Spleen (tissue), 11 donors: Measurements from ENCODE around the gene NFATC2. TPM values are rescaled to one million over a fixed set of nuclear protein-coding genes. Genes with fewer than 3 reads are reported as not detected.
A peak's percentile ranks its signal among the peaks of the same experiment; 100 is the strongest.

ENCODE experiments used
- DNase-seq: peaks from one replicate; pipeline ENCODE4 v3.0.0-alpha.2; 2020
- H3K27ac ChIP-seq, 8 donors: fragments of 200-600 bp; sonication (generic) in 7 of 8; 1 replicate in 4 of 8; 2 replicates in 4 of 8; pipeline versions ENCODE4 v1.5.0 to v1.8.0; 2016 to 2021; ENCODE audit warnings: inconsistent platforms in 4 of 8, mild to moderate bottlenecking in 4 of 8, moderate library complexity in 1 of 8
- H3K27me3 ChIP-seq, 7 donors: fragments of 200-600 bp; sonication (generic) in 6 of 7; replicated peaks in 1 of 7; 1 replicate in 4 of 7; 2 replicates in 3 of 7; pipeline versions ENCODE4 v1.5.0 to v1.8.0; 2016 to 2021; ENCODE audit warnings: inconsistent platforms in 3 of 7, mild to moderate bottlenecking in 1 of 7
- H3K36me3 ChIP-seq, 6 donors: fragments of 200-600 bp; sonication (generic) in 5 of 6; 1 replicate in 4 of 6; 2 replicates in 2 of 6; pipeline versions ENCODE4 v1.5.0 to v1.8.0; 2016 to 2021; ENCODE audit warnings: inconsistent platforms in 2 of 6
- H3K4me1 ChIP-seq, 6 donors: fragments of 200-600 bp; sonication (generic) in 5 of 6; 1 replicate in 3 of 6; 2 replicates in 3 of 6; pipeline versions ENCODE4 v1.5.0 to v1.8.0; 2016 to 2021; ENCODE audit warnings: inconsistent platforms in 3 of 6
- H3K4me3 ChIP-seq, 8 donors: fragments of 200-600 bp; sonication (generic) in 7 of 8; 1 replicate in 4 of 8; 2 replicates in 4 of 8; pipeline versions ENCODE4 v1.5.0 to v1.8.0; 2016 to 2021; ENCODE audit warnings: inconsistent platforms in 4 of 8, mild to moderate bottlenecking in 4 of 8, moderate library complexity in 2 of 8
- H3K9me3 ChIP-seq, 8 donors: fragments of 200-600 bp; sonication (generic) in 7 of 8; 1 replicate in 4 of 8; 2 replicates in 4 of 8; pipeline versions ENCODE4 v1.5.0 to v1.8.0; 2016 to 2021; ENCODE audit warnings: inconsistent platforms in 4 of 8
- CTCF ChIP-seq, 11 experiments: fragments of 200-600 bp in 7 of 11; fragments of 450-650 bp in 4 of 11; sonication (generic) in 4 of 11; IDR thresholded peaks in 8 of 11; conservative IDR thresholded peaks in 3 of 11; 1 replicate in 7 of 11; 2 replicates in 4 of 11; pipeline versions ENCODE4 v1.4.0 to v1.8.0; 2016 to 2021; ENCODE audit warnings: antibody characterized with exemption in 11 of 11, inconsistent platforms in 4 of 11, mild to moderate bottlenecking in 1 of 11
- POLR2A ChIP-seq, 3 donors: fragments of 450-650 bp; IDR thresholded peaks; one replicate each; pipeline ENCODE4 v1.5.1; 2017; ENCODE audit warnings: antibody characterized with exemption in 3 of 3, mild to moderate bottlenecking in 1 of 3
- POLR2AphosphoS5 ChIP-seq, 3 donors: sonication (generic); formaldehyde crosslinking; IDR thresholded peaks; one replicate each; pipeline ENCODE4 v1.5.1; 2017; ENCODE audit warnings: antibody characterized with exemption in 3 of 3
- WGBS, 5 donors: extraction: QIAGEN DNeasy Blood & Tissue Kit in 3 of 5; methylation state at CpG; one replicate each; pipeline versions ENCODE4 v1.1.5 to v1.1.7; 2013 to 2018; 5-methylcytosine and 5-hydroxymethylcytosine counted together
- intact Hi-C: fragments of 100-400 bp; cut with DNase I; formaldehyde crosslinking; loops from one replicate; pipeline ENCODE4 v1.15.0; 2023; ENCODE audit warnings: low total_unique reads
- polyA plus RNA-seq, 3 donors: library from polyadenylated mRNA; stranded (reverse); fragments of 200-250 nt; gene quantifications; one replicate each; pipeline ENCODE4 v1.2.1, GENCODE V29; 2013
- total RNA-seq, 7 donors: library from RNA; depleted of rRNA in 3 of 7; stranded (reverse); fragments of >200 nt in 3 of 7; fragmentation: NEBNext Ultra II Directional in 4 of 7; extraction: Animal tissue kit (Norgen Biotek cat#: 25700) in 4 of 7; gene quantifications; one replicate each; pipeline versions ENCODE4 v1.1.0 to v1.2.1, GENCODE V29; 2016 to 2021
- donor health status: healthy with polysubstance abuse.
- donor health status: DM: no; HTN: no; CAD: no; lungs with moderate emphysema.
- donor health status: DM: no; HTN: no; CAD: no.
- donor health status: Bipolar disorder and iron deficiency.
- donor health status: healthy.
- donor health status: DM: no; HTN: no; CAD: no.
- donor health status: DM: yes; HTN: yes; CAD: no.

NFATC2 gene
- total and polyA plus RNA-seq, 10 donors: 6.5 to 42.9 (median 34.5) TPM

GRCh38 chr20:51429696-51430095 lies 112.8 kb downstream of the NFATC2 start:
- Histone ChIP-seq H3K36me3 (peaks cover 0 to 82% (median 44%) of the 10 kb centered on the region in 6 donors), H3K27ac (no peak overlapping the region), H3K9me3 (no peaks in the 10 kb centered on the region), H3K27me3 (no peaks in the 10 kb centered on the region), H3K4me3 (no peak overlapping the region), H3K4me1 (peaks cover 4 to 78% (median 42%) of the 10 kb centered on the region in 6 donors)
- 77 to 87% (median 82%) methylated on average over 10 of the region's 10 CpGs for WGBS, 5 donors
- no peak for DNase-seq
- intact Hi-C loops: no loop called here
- TF ChIP-seq CTCF (IDR thresholded peaks at IDR 0.05 in 8 of 11, conservative IDR thresholded peaks at IDR 0.05 in 3 of 11) (no peak), POLR2A (IDR thresholded peaks at IDR 0.05) (no peak), POLR2AphosphoS5 (IDR thresholded peaks at IDR 0.05) (no peak)

GRCh38 chr20:51429144-51429482 lies 113.4 kb downstream of the NFATC2 start:
- TF ChIP-seq POLR2AphosphoS5 (IDR thresholded peaks at IDR 0.05) (peak in 1 of 3 donors; percentile 13), POLR2A (IDR thresholded peaks at IDR 0.05) (no peak)
- DNase-seq: peak; percentile 69
- 89 to 95% (median 92%) methylated on average over 5 to 6 of the region's 6 CpGs for WGBS, 5 donors

GRCh38 chr20:51428401-51429143 lies 113.9 kb downstream of the NFATC2 start:
- WGBS, 5 donors: 63 to 83% (median 78%) methylated on average over 25 of the region's 25 CpGs
- Histone ChIP-seq H3K27me3 (no peaks in the 10 kb centered on the region), H3K4me1 (peaks cover 6 to 89% (median 53%) of the 10 kb centered on the region in 6 donors), H3K27ac (peak overlapping the region in 3 of 8 donors; percentile 24 to 42 (median 24)), H3K9me3 (no peaks in the 10 kb centered on the region), H3K36me3 (peaks cover 0 to 74% (median 40%) of the 10 kb centered on the region in 6 donors), H3K4me3 (no peak overlapping the region)
- peak; percentile 73 for DNase-seq
- intact Hi-C loops: no loop called here
- TF ChIP-seq POLR2A (IDR thresholded peaks at IDR 0.05) (no peak), CTCF (IDR thresholded peaks at IDR 0.05 in 8 of 11, conservative IDR thresholded peaks at IDR 0.05 in 3 of 11) (no peak), POLR2AphosphoS5 (IDR thresholded peaks at IDR 0.05) (peak in 1 of 3 donors; percentile 47)

More at GRCh38 chr20:51429144-51429482, 113.4 kb downstream of the NFATC2 start:
- intact Hi-C loops: no loop called here
- peaks cover 0 to 76% (median 41%) of the 10 kb centered on the region in 6 donors for H3K36me3 ChIP-seq
- peaks cover 4 to 84% (median 48%) of the 10 kb centered on the region in 6 donors for H3K4me1 ChIP-seq
- H3K9me3 ChIP-seq: no peaks in the 10 kb centered on the region
- no peaks in the 10 kb centered on the region for H3K27me3 ChIP-seq
- H3K27ac ChIP-seq: peak overlapping the region in 3 of 8 donors; percentile 24 to 42 (median 24)
- H3K4me3 ChIP-seq: no peak overlapping the region

- Histone ChIP-seq H3K27me3 (no peaks in the 10 kb centered on the region), H3K36me3 (peaks cover 0 to 69% (median 33%) of the 10 kb centered on the region in 6 donors), H3K9me3 (no peaks in the 10 kb centered on the region), H3K27ac (peak overlapping the region in 3 of 8 donors; percentile 24 to 42 (median 24)), H3K4me1 (peaks cover 6 to 97% (median 57%) of the 10 kb centered on the region in 6 donors), H3K4me3 (no peak overlapping the region)
- intact Hi-C loops: no loop called here
- no peak for DNase-seq
- 92 to 94% (median 93%) methylated on average over 14 of the region's 14 CpGs for WGBS, 5 donors
- TF ChIP-seq POLR2AphosphoS5 (IDR thresholded peaks at IDR 0.05) (peak in 1 of 3 donors; percentile 22), POLR2A (IDR thresholded peaks at IDR 0.05) (no peak), CTCF (IDR thresholded peaks at IDR 0.05 in 8 of 11, conservative IDR thresholded peaks at IDR 0.05 in 3 of 11) (no peak)
Measured at GRCh38 chr20:51427651-51428291, 114.7 kb downstream of the NFATC2 start.
